Stimulated activated naive CD4-positive, alpha-beta T cell (primary cell): ENCODE data around the gene ETFBKMT.

Experiments
- DNase-seq, 6 experiments: peaks; one replicate each; lab custom pipeline; 2025; lab: John Stamatoyannopoulos, UW

Gene ETFBKMT, protein sequence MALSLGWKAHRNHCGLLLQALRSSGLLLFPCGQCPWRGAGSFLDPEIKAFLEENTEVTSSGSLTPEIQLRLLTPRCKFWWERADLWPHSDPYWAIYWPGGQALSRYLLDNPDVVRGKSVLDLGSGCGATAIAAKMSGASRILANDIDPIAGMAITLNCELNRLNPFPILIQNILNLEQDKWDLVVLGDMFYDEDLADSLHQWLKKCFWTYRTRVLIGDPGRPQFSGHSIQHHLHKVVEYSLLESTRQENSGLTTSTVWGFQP

DNA sequence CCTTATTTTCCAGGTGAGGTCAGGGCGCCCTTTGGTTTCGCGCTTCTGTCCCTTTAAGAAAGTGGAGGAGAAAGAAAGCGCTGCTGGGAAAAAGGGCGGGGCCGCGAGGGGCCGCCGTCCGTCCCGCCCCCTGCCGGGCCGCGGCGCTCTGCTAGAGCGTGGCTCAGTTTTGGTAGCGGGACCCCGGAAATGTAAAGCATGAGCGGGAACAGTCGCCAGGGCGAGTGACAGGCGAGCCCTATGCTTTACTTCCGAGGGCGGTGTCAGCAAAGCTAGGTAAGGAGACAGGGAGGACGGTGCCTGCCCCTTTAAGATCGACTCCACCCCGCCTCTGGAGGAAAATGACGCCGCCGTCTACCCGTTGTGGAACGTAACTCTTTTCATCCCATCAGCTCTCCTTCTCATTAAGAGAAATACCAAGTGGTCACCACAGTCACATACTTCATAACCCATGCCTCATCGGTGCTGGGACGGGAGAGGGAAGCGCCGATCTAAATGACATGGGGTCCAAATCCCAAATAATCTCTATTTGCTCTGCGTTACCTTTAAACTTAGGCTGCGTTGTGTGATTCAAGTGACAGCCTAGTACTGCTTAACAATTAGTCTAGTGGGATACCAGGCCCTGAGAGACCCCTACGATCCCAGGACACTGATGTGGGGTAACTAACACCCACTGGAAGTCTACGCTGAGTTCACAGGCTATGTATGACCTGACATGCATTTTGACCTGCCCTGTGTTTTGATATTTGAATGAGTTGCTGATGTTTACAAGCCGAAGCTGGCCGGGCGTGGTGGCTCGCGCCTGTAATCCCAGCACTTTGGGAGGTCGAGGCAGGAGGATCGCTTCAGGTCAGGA is at the start of gene ETFBKMT:
Gene ETFBKMT (plus strand): TSS at position 602 of the 856 bp plus-strand sequence. CDS start 2,266 bp downstream, outside the sequence.
- peak; percentile 84 to 93 (median 91) for DNase-seq

DNA sequence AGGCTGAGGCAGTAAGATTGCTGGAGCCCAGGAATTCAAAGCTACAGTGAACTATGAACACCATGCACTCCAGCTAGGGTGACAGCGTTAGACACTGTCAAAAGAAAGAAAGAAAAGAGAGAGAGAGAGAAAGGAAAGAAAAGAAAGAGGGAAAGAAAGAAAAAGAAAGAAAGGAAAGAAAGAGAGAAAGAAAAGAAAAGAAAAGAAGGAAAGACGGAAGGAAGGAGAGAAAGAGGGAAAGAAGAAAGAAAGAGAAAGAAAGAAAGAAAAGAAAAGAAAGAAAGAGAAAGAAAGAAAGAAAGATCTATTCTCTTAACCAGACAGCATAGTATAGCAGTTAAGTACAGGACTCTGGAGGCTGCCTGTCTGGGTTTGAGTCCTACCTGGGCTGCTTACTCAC is 46.7 kb upstream of the ETFBKMT start:
- DNase-seq, result no peak

DNA sequence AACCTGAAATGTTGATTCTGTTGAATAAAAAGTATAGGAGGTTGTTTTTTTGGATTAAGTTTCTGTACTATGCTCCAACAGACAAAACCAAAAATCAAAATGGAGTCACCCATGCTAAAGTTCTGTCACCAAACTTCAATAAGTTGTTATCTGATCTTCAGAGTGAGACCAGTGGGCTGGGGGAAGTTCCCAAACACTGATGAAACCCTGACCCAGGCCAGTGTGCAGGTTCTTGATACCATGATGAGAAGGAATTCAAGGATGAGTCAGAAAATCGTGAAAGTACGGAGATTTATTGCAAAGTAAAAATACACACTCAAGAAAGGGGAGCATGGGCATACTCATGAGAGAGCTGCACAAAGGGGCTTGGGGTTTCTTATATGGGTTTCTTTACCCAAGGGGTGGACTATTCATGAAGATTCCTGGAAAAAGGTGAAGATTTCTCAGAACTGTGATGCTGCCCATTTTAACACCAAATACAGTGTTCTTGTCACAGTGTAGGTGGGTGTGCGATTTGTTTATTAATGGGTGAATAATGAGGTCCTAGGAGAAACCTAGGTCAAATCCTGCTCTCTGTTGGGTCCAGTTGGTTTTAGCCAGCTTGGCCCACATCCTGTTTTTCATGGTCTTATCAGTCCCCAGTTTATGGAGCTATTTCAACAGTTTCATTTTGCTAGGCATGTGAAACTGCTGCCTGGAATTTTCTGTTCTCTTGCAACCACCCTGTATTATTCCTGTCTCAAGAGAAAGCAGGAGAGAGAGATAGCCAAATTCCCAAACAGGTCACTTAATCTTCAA is 41.1 kb upstream of the ETFBKMT start:
- no peak for DNase-seq

DNA sequence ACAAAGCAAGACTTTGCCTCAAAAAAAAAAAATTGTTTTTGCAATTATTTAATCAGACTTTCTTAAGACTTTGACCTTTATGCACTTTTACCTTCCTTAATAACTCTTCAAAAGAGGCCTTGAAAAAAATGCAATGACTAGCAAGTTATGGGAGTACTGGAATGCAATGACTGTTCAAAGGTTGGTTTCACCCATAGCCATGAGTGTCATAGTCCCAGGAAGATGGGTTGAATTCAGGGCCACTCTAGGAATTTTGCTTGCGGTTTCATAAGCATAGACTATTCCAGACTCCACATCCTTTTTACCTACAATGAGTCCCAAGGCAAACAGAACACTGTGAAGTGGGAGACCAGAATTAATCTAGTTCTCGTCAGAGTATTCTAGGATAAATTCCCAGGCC is 39.2 kb upstream of the ETFBKMT start:
- DNase-seq, result no peak

DNA sequence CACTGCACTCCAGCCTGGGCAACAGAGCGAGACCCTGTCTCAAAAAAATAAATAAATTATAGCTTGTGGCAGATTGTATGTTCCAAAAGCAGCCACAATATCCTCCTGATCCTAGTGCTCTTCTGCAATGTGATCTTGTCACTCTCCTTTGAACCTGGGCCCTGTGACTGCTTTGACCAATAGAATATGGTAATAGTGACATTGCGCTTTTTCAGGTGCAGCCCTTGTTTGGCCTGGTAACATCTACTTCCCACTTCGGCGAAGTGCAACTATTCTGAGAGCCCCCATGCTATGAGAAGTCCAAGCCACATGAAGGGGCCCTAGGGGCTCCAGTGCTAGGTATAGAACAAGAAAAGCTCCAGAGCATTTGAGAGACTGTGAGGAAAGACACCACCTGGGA is 37.5 kb upstream of the ETFBKMT start:
- DNase-seq, result no peak

DNA sequence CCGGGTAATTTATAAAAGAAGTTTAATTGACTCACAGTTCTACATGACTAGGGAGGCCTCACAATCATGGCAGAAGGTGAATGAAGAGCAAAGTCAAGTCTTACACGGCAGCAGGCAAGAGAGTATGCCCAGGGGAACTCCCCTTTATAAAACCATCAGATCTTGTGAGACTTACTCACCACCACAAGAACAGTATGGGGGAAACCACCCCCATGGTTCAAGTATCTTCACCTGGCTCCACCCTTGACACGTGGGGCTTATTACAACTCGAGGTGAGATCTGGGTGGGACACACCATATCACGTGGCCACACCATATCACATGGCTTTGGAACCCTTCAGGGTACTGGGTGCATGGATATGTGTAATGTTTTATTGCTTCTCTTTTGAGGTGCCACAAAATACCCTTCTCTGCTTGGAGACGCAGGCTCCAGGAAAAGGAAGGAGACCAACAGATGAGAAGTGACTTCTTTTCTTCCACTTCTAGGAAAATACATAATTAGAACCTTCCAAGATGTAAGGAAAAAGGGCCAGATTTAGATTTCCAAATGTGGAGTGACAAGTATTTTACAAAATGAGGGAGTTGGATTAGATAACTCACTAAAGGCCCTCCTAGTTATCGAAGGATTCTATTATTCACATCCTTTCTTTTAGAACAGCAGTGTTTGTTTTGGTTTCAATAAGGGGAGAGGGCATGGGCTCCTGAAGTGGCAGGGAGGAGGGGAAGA is 33.1 kb upstream of the ETFBKMT start:
- no peak for DNase-seq

DNA sequence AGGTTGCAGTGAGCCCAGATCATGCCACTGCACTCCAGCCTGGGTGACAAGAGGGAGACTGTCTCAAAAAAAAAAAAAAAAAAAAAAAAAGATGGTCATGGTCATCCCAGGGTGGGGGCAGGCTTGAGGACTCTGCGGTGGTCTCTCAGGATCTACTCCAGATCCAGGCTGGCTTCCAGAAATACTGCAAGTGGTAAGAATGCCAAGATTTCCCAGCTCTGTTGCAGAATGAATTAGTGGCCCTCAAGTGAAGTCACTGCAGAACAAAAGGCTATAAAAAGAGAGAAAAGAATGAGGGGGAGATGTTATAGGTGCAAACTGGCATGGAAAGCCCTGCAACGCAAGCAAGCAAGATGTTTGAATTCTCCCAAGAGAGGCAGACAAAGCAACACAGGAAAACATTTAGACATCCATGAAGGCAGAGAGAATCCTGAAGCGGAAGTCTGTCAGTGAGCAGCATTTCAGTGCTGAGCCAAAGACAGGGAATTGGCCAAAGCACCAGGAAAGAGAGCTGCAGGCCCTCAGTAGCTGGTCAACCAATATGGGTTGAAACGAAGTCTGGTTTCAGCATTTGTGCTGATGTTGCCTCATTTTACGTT is 31.9 kb upstream of the ETFBKMT start:
- no peak for DNase-seq

DNA sequence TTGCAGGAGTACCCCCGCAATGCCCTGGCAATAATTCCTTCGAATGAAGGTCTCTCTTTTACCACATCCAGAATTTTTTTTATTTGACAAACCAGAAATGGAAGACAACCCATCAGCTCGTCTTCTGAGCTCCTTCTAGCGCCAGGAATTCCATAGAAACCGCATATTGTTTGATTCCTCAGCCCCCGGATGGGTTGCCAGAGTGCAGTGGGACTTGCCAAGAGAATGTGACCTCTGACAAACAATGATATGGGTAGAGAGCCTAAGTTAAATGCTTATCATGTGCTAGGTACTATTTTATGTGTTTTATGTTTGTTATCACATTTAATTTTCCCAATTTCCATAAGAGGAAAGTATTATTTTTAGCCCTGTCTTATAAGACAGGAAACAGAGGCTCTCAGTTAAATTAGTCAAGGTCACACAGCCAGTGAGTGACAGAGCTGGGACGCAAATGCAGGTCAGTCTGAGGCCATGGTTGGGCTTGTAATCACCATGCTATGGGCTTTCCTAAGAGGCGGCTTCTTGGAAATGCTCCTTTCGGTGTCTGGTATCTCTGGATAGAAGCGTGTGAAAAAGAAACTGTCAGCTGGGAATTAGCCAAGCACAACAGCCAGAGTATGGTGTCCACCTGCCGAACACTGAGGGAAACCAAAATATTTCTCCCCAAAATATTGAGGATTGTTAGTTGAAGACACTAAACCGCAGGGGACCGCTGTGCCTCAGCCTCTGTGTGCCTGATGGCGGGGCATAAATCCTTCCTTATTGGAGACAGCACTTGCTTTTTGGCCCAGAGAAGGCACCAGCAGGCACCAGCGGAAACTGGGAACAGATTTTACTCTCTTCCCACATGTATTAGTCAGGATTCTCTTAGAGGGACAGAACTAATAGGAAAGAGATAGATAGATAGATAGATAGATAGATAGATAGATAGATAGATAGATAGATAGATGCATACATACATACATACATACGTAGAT is 29.4 kb upstream of the ETFBKMT start:
- no peak for DNase-seq

DNA sequence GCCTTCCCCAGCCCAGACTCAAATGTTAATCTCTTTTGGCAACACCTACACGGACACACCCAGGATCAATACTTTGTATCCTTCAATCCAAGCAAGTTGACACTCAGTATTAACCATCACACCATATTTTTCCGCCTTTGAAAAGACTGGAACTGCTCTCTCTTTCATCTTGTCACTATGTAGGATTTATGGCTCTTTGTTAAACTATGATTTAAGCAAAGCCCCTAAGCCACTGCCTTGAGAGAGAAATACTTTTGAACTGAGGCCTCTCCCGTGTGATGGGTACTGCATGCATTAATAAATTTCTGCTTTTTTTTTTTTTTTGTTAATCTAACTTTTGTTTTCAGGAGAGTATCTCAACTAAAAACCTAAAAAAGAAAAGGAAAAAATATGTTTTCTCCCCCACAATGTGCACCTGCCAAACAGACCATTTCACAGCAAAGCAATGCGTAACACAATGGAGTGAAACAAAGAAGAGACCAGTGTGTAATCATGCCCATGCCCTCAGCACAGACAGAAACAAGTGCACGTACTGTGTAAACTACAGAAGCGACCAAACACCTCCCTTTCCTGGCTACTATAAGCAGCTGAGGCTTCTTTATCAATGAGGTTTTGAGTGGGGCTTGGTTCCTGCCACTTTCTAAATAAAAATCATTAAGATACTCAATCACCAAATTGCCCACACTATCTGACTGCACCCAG is 28.3 kb upstream of the ETFBKMT start:
- no peak for DNase-seq

DNA sequence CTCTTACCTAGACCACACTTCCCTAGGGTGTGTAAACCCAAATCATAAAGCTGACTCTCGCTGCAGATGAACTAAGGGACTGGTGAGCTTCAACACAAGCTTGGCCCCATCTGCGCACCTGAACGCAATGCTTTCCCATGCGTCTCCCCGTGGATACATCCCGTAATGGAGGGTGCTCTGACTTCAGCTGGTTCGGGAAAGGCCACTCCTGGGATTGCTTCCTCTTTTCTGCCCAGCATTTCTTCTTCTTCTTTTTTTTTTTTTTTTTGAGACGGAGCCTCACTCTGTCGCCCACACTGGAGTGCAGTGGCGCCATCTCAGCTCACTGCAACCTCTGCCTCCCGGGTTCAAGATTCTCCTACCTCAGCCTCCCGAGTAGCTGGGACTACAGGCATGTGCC is 27.7 kb upstream of the ETFBKMT start:
- DNase-seq, result no peak

DNA sequence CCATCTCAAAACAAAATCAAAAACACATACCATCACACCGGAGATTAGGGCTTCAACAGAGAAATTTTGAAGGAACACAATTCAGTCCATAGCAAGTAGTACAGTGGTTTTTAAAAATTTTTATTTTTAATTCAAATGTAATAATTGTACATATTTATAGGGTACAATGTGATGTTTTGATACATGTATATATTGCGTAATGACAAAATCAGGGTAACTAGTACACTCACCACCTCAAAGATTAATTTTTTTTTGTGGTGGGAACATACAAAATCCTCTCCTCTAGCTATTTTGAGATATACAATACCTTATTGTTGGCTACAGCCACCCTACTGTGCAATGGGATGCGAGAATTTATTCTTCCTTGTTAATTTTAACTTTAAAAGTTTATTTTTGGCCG is 26.0 kb upstream of the ETFBKMT start:
- no peak for DNase-seq

DNA sequence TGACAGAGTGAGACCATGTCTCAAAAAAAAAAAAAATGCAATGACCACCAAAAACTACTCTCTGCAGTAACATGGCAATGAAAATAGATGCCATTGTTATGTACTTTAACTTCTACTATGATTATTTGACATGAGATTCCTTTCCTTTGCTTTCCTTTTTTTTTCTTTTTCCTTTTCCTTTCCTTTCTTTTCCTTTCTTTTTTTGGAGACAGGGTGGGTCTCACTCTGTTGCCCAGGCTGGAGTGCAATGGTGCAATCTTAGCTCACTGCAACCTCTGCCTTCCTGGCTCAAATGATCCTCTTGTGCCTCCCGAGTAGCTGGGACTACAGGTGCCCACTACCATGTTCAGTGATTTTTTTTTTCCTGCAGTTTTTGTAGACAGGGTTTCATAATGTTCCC is 24.9 kb upstream of the ETFBKMT start:
- no peak for DNase-seq

DNA sequence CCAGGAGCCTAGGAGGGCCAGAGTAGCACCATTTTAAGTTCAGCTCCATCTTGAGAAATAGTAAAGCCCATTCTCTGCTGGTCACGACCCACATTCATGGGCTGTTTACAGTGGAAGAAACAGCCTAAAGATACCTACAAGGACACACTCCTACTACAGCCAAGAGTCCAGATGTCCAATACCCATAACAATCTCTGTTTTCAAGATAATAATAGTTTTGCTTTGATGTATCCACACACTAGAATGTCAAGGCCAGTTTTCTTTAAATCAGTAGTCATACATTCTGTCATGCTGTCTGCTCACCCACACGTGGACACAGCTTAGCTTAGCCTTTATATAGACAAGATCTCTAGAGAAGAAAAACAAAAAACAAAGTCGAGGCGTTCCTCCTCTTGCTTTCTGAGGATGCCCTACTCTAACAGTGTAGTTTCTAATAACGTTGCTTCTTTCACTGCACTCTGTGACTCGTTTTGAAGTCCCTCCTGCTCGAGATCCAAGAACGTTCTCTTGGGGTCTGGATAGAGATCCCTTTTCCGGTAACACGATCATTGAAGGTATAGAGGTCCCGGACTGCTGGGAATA is 17.9 kb upstream of the ETFBKMT start:
- DNase-seq, result no peak

DNA sequence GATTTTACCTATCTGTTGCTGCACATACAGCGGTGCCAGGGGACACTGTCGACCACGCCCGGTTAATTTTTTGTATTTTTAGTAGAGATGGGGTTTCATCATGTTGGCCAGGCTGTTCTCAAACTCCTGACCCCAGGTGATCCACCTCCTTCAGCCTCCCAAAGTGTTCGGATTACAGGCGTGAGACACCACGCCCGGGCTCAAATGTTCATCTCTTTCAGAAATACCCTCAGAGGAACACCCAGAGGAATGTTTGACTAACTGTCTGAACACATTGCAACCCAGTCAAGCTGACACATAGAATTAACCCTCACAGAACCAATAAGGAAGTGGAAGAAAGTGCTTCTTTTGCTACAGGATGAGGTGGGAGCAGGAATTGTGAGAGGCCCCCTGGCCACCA is 15.0 kb upstream of the ETFBKMT start:
- no peak for DNase-seq

DNA sequence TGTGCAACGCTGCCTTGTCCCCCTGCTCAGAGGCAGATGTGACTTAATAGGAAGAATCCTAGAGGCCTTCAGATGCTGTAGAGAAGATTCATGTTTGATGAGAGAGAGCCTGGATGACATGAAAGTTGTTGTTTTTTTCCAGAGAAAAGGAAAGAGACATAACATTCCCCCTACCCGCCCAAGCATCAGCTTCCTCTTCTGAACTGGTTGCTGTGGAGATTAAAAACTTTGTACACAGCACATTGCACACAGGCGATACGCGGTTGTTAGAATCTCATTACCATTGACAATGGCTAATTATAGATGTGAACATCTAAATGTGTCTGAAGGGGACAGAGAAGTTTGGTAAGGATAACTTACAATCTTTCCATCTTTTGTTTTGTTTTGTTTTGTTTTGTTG is 13.6 kb upstream of the ETFBKMT start:
- no peak for DNase-seq

DNA sequence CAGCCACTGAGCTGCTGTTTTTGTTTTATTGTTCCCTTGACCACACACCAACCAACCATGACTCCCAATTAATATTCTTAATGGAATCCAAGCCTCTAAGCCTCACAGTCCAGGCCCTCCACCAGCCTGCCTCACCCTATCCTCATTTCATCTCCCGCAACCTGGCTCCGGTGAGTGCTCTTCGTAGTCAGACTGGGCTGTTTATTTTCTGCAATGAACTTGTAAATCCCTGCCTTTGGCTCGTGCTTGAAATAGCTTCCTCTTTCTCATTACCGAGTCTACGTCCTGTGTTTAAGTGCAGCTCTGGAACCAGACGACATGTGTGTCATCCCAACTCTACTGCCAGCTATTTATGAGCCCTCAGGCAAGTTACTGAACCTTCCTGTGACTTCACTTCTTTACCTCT is 12.4 kb upstream of the ETFBKMT start:
- DNase-seq, result no peak

DNA sequence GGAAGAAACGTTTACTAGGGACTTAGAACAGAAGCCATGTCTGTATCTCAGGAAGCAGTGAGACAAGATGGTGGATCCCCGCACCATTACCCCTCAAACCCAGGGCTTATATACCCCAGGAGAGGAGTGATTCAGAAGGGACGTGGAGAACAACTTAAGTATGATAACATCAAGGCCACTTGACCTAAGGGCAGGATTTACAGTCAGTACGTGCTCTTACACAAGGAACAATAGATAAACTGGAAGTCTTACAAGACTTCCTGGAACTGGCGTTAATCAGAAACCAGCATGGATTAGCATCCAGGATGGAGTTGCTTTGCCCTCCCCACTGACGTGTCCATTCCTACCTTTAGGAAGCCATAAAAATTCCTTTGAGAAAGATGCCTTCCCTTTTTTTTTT is 8.6 kb upstream of the ETFBKMT start:
- no peak for DNase-seq

DNA sequence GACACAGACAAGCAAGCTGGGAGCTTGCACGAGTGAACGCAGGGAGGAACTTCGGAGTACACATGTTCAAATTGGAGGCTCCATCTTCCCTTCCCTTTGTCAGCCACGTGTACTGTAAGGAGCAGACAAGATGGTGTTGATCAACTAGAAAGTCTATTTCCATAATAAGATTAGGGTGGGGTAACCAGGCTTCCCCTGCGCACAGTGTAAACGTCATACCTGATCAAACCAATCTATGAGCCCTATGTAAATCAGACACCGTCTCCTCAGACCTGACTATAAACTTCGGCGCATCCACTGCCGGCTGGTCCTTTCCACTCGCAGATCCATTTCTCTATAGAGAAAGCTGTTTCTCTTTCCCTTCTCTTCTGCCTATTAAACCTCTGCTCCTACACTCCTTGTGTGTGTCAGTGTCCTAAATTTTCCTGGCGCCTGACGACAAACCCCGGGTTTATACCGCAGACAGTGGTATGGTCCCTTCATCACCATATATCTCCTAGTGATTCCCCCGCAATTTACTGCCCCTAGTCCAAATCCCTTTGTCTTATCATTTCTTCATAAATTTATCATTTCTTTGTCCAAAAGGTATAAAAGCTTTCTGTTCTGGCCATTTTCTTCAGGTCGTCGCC is 7.5 kb upstream of the ETFBKMT start:
- DNase-seq, result no peak

DNA sequence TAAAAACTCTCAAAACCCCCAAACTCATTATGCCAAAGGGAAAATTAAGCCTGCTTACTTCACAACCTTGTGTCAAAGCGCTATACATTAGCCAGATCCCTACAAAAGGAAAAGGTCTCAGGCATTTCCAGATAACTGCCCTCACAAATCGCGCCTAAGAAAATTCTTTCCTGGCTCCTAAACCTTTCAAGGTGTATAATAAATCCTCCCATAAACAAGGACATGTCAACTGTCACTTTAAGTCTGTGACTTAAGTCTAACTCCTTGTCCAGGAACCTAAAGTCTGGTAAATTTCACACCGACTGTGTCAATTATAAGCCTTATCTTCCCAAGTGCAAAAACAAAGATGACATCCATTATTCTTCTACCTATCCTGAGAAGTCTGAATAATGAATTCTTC is 4.3 kb upstream of the ETFBKMT start:
- no peak for DNase-seq
